ENCODE measurements around the gene ENGASE.
"Not testable (repeated sequence)": the region's sequence is repeated elsewhere in the genome, so short reads cannot be mapped to it uniquely, and the experiment has no call there.

Gene ENGASE

GRCh38 chr17:79074649-79075445 lies at the start of gene ENGASE:
ENGASE (plus strand) TSS chr17:79074824; CDS start chr17:79074945, 121 bp downstream.
- no peak for FAIRE-seq

- no peak for FAIRE-seq
Observed at GRCh38 chr17:79024901-79025737, 49.5 kb upstream of the ENGASE start.

- FAIRE-seq: no peak
Observed at GRCh38 chr17:79026376-79027273, 48.0 kb upstream of the ENGASE start.

- FAIRE-seq: no peak
Observed at GRCh38 chr17:79027274-79027924, 47.2 kb upstream of the ENGASE start.

- FAIRE-seq: no peak
Observed at GRCh38 chr17:79027925-79028491, 46.6 kb upstream of the ENGASE start.

GRCh38 chr17:79028496-79029326 lies 45.9 kb upstream of the ENGASE start:
- FAIRE-seq: no peak

GRCh38 chr17:79029327-79030009 lies 45.2 kb upstream of the ENGASE start:
- FAIRE-seq: no peak

- not testable (repeated sequence) for FAIRE-seq
Observed at GRCh38 chr17:79030636-79031035, 44.0 kb upstream of the ENGASE start.

- FAIRE-seq: no peak
Observed at GRCh38 chr17:79031996-79032875, 42.4 kb upstream of the ENGASE start.

GRCh38 chr17:79033046-79033616 lies 41.5 kb upstream of the ENGASE start:
- FAIRE-seq: no peak

GRCh38 chr17:79033741-79034501 lies 40.7 kb upstream of the ENGASE start:
- FAIRE-seq: no peak

GRCh38 chr17:79034931-79035485 lies 39.6 kb upstream of the ENGASE start:
- no peak for FAIRE-seq

- FAIRE-seq: no peak
Observed at GRCh38 chr17:79035686-79036085, 38.9 kb upstream of the ENGASE start.

GRCh38 chr17:79036181-79036580 lies 38.4 kb upstream of the ENGASE start:
- FAIRE-seq: no peak

GRCh38 chr17:79036596-79036995 lies 38.0 kb upstream of the ENGASE start:
- FAIRE-seq: no peak

GRCh38 chr17:79038545-79039135 lies 36.0 kb upstream of the ENGASE start:
- no peak for FAIRE-seq

- no peak for FAIRE-seq
Observed at GRCh38 chr17:79039171-79039570, 35.5 kb upstream of the ENGASE start.
